CD4-positive, alpha-beta T cell treated with Interleukin-15 for 1 hour (primary cell): ENCODE measurements around the gene C1orf52.
A peak's percentile ranks its signal among the peaks of the same experiment; 100 is the strongest.

Experiments used
- DNase-seq: peaks from one replicate; pipeline ENCODE4 v3.0.0-alpha.2; 2020

C1orf52 gene

DNA sequence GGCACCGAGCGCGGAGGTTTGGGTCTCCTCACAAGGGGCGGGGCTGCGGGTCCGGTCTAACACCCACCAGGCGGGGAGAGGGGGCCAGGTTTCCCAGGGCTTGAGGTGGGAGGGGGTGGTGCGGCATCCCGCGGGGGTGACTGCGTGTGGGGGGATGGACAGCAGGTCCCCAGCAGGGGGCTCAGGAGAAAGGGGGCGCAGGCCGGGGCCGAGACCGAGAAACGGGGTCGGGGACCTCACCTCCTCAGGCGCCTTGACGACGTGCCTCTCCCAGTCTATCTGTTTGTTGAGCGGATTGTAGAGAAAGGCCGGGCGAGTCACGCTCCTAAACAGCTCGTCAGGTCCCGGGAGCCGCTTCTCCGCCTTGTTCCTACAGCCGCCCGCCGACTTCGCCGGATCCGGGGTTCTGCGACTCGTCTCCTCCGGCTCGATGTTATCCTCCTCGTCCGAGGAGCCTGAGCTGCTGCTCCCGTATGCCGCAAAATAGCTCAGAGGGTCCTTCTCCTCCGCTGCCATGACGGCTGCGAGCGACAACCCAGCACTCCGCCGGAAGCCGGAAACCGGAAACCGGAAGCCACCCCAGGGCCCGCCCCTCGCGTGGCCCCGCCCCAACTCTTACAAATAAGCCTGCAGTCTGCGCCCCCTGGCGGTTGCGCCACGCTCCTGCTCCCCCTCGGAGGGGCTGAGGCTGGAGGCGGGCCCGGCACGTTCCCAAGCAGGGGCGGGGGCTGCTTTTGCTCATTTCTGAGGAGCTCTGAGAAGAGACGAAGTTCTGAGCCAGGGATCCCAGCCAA is at the start of gene C1orf52:
Gene C1orf52 (minus strand): TSS at position 545 of the 794 bp plus-strand sequence. CDS start 29 bp downstream, at position 516.
- peak; percentile 95 for DNase-seq

DNA sequence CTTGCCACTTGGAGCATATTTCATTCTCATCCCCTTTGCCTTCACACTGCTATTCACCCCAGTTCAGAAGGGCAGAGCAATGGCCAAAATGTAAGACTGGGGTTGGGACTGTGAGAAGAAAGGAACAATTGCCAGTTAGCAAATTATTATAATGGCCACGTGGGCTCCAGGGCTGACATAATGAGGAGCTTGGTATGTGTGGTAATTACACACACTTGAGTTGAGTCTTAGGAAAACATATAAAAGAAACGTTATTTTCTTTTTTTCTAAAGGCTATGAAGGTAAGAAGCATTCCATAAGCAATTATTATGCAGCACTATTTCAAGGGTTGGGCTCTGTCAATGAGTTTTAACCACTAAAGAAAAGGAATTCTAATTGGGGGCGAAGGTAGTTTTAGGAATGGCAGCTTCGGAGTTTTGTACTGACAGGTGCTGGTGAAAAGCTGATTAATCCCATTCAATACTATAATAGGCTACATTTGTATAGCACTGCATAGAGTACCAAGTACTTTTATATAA is 49.4 kb upstream of the C1orf52 start:
- DNase-seq, result no peak

DNA sequence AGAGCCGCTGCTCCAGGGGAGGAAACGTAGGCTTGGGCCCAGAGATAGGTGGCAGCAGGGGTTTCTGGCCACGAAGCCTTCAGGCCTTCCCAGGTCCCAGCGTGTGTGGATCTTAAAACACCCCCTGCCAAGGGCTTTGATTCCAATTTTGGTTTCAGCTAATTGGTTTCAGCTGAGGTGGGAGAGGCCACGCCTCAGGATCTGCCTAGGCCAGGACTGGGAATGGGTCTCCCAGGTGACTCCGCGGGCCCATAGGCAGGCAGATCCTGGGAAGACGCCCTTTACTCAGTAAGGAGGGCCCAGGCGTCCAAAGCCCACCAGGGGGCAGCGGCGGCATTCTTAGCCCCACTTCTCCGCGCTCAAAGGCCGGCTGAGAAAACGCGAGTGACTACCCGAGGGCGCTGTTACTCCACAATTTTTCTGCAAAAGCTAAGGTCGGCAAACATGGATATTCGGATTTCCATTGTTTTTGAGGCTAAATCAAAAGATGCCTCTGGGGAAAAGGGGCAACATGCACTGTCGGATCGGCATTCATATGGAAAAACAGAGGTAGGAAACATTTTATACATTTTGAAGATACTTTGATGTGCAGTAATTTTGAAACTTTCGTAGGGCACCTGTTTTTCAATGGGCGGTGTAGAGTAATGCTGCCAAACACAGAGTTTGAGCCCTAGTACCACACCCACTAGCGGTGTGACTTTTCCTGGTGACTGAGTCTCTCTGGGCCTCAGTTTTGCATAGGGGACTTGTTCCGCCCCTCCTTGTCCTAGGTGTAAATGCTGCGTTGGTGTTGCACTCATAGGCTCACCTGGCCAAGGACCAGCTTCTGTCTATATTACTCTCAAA is 48.7 kb upstream of the C1orf52 start:
- DNase-seq, result peak; percentile 52

DNA sequence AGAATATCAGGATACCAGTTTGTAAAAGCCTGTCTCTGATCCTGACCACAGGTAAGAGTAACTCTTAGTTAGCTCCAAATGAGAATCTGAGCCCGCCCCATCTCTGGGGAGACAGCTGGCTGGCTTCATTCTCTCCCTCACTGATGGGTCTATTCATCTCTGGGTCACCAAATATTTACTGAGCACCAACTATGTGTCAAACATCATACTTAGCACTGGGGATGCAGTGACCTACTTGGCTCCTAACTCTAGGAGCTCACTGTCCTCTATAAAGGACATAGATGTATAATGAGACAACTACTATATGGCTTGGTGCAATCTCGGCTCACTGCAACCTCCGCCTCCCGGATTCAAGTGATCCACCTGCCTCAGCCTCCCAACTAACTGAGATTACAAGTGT is 46.8 kb upstream of the C1orf52 start:
- DNase-seq, result no peak

DNA sequence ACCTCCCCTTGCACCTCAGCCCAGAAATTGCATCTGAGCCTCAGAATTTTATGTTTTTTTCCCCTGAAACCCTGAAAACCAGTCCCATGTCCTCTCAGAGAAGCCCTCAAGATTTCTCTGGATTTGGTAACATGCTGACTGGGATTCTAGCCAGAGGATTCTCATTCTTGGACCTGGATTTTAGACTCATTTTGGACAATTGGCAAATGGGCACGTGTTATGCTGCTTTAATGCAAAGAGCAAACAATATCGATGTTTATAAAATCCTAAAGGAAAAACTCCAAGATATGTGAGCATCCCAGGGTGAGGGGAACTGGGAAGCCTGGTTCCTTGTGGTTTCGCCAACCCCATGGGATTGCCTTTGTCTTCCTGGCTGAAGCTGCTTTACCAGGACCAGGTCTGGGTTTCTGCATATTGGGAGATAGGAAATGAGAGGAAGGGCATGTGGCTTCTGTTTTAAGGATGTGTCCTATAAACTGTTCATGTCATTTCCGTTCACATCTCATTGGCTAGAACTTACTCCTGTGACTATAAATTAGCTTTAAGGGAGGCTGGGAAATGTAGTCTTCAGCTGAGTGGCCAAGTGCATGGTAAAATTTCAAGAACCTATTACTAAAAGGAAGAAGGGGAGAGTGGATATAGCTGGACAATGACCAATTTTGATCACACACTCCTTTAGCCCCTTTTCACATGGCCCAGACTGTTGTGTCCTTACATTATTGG is 44.1 kb upstream of the C1orf52 start:
- DNase-seq, result no peak

DNA sequence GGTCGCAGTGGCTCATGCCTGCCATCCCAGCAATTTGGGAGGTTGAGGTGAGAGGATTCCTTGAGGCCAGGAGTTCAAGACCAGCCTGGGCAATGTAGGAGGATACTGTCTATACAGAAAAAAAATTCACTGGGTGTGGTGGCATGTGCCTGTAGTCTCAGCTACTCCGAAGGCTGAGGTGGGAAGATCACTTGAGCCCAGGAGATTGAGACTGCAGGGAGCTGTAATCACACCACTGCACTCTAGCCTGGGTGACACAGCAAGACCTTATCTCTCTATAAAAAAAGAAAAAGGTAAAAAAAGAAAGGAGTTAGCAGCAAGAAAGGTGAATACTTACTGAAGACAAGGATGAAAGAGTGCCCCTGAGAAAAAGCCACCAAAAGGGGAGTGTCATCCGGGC is 40.7 kb upstream of the C1orf52 start:
- no peak for DNase-seq

DNA sequence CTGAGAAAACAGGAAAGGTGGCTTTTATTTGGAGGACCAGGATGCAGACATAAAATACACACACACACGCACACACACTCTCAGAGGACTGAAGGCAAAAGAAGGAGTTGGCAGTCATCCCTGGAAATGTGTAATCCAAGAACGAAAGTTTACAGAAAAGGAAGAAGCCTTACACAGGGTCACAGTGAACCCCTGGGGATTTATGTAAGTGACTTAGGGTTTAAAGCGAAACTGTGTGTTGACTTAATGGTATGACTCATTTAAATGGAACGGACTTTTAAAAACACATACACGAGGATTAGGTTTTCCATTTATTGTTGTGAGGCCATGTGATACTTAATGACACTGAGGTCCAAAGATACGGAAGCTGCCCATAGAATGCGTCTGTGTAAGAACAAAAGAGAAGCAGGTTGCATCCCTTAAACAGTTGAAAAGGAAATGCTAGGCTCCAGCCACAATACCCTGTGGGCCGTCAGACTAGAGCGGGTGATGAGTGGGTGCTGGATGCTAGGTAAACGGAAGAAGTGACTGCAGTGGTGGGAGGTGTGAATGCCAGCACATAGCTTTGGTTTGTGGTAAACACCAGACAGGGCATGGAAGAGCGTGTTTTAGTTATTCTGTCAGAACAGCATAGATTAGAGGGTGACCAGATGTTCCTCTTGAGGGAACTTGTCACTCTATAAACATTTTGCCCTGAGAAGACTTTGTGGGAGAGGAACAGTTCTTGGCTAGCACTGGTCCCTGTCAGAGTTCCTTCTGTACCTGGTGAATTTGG is 38.6 kb upstream of the C1orf52 start:
- peak; percentile 50 for DNase-seq

DNA sequence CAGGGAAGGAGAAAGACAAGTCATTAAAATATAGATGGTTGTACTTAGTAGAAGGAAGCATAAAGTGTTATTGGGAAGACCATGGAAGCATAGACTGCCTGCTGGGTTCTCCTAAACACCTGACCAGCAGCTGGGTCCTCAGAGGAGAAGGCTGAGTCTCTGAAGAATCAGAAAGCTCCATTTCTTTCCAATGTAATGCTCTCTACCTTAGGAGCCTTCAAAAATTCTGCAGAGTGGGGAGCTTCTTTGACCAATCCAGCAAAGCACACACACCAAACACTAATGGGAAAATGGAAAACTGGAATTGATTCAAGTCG is 38.0 kb upstream of the C1orf52 start:
- DNase-seq, result no peak

DNA sequence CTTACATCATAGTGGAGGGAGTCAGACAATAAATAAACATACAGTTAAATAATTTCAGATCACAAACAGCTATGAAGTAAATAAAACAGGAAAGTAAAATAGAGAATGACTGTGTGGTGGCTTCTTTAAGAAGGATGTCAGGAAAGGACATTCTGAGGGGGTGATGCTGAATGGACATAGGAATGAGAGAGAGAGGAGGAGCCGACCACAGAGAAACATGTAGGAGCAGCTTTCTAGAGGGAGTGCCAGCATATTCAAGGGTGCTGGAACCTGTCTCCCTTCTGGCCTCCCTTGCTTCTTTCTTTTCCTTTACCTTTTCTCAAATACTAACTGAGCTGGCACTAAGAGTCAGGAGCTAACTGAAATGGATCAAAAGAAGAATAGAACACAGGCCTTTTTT is 37.5 kb upstream of the C1orf52 start:
- DNase-seq, result no peak

DNA sequence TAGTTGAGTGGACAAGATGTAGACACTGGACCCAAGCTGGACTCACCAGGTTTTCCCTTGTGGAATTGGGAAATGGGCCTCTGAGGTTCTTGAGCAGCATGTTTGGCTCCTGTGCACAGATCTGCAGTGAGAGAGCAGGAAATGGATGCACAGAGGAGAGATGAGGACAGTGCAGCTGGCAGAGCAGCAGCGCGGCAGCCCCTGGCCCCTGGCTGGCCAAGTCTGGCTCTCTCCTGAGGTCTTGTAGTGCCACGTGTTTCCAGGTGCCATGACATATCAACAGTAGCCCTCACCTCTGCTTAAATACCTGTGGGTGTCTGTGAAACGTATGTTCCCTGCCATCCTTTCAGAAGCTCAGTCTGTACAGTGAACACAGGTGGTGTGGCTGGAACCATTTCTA is 36.2 kb upstream of the C1orf52 start:
- no peak for DNase-seq

DNA sequence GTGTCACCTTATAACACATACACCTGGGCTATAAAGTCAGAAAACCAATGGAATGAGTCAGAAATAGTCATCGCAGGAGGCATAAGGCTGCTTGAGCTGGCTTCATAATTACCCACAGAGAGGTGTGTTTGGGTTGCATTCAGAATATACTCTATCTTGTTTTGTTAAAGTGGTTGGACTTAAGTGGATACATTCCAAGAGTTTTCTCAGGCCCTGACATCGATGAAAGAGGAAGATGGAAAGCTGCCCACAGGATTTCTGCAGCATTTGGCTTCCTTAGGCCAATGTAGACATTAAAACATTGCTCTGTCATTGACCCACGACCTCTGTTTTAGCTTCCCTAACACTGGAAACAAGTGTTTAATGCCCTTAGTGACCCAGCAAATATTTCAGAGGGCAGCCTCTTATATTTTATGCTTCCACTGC is 35.6 kb upstream of the C1orf52 start:
- no peak for DNase-seq

DNA sequence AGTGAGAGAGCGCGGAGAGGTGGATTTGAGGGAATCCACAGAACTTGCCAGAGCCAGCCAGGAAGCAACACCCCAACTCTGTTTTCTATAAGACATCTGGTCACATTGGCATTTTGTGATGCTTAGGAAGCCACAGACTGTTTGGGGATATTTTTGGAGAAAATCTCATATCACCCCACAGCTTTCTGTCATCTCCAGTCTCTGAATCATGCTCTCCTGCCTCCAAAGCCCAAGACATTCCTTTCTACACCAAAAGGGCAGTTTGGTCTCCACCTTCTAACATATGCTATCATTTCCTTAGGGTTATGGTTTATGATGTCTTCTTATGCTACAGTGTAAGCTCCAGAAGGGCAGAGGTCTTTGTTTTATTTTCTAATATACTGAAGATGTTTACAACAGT is 31.4 kb upstream of the C1orf52 start:
- DNase-seq, result no peak

DNA sequence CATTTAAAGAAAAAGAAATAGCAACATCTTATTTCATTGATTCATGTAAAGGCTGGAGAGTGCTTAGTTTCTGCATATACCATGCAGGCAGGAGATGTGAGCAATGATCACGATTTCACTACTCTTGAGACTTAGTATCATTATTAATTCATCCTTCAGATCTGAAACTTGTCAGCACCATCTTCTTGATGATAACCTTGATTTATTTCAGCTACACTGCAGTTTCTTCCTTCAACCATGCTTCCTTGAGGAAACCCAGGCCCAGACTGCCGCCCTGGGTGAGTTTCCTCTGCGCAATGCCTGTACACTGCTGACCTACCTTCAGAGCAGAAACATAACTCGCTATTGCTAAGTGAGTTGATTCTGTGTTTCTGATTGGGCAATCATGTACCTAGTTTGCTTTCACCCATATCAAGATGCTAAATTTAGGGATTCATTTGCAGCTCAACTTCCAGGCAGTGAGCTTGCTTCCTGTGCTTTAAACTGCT is 30.4 kb upstream of the C1orf52 start:
- no peak for DNase-seq

DNA sequence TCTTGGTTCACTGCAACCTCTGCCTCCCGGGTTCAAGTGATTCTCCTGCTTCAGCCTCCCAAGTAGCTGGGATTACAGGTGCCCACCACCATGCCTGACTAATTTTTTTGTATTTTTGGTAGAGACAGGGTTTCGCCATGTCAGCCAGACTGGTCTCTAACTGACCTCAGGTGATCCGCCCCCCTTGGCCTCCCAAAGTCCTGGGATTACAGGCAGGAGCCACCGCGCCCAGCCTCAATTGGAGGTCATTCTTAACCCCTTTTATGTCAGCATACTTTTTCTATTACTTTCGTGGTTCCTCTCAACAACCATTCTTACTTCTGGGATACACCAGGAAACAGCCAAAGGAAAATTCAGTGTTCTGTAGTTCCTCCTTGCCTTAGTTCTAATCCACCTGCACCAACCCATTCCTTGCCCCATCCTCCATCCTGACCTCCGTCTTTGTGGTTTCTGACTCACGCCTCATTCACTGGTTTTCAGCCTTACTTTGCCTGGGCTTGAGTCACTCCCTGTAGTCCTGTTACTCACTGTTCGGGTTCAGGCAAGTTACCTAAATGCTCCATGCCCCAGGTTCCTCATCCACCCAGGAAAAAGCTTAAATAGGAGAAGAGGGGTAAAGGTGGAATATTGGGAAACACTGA is 29.9 kb upstream of the C1orf52 start:
- no peak for DNase-seq

DNA sequence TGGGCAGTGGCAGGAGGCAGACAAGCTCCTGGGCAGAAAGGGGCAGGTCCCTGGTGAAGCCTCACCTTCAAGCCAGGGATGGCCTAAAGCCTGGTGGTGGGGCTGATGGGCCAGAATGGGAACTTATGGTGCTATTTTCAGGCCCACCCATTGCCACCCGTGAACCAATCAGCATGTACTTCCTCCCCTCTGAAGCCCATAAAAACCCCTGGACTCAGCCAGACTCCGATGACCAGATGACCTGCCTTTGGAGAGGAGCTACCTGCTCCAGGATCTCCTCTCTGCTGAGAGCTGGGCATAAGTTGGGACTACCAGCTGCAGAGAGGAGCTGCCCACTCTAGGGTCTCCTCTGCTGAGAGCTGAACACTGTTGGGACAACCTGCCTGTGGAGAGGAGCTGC is 24.7 kb upstream of the C1orf52 start:
- DNase-seq, result no peak

DNA sequence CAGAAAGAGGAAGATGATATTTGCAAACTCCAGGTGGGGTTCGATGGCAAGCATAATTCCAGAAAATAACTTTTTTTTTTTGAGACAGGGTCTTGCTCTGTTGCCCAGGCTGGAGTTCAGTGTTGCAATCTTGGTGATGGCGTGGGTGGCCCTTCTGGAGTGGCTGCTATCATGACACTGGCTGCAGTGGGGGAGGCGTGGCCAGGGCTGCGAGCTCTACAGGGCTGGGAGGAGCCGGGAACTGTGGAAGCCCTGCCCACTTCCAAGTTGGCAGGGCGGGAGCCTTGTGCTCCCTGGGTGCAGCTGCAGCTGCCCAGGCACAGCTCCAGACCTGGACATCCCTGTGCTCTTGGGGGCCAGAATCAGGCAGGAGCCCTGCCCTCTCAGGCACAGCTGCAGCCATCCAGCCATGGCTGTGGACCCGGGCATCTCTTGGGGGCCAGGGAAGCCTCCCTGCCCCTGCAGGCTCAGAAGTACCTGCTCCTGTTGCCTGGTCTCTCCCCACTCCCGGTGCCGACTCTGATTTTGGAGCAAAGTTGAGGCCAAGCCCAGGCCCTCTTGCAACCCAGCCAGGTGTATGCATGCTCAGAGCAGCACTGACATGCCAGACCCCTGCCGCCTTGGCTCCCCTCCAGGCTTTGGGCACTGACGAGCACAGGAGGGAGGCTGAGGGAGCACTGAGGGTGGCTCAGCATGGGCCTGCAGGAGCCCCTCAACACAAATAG is 24.2 kb upstream of the C1orf52 start:
- no peak for DNase-seq

DNA sequence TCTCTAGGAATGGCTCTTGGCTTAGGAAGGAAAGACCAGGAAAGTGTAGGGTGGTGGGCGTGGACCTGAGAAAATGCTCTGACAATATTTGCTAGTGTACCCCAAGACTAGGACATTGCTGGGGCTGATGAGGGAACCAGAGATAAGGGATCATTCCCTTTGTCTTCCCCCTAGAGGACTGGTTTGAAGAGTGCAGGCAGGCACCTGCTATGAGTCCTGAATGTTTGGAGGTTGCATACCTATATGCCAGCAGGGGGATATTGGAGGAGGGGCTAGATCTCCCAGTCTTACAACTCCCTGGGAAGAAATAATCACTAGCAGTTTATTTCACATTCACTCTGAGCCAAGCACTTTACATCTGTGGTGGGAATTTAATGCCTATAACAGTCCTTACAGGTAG is 23.0 kb upstream of the C1orf52 start:
- no peak for DNase-seq

DNA sequence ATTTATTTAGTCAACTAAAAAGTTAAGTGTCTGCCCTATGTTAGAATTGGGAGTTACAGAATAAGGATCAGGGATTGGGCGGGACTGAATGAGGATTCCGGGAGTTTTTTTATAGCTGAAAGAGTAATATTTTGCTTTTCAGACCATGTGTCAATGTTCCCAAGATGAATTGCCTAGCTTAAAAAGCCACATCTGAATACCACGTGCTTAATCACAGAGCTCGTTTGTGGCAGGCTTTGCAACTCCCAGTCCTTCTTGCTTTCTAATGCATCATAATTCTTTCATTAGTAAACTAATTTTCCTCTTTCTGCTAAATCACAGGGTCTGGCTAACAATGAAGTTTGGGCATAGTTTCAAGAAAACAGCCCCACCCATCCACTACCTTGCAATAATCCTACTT is 21.2 kb upstream of the C1orf52 start:
- no peak for DNase-seq

DNA sequence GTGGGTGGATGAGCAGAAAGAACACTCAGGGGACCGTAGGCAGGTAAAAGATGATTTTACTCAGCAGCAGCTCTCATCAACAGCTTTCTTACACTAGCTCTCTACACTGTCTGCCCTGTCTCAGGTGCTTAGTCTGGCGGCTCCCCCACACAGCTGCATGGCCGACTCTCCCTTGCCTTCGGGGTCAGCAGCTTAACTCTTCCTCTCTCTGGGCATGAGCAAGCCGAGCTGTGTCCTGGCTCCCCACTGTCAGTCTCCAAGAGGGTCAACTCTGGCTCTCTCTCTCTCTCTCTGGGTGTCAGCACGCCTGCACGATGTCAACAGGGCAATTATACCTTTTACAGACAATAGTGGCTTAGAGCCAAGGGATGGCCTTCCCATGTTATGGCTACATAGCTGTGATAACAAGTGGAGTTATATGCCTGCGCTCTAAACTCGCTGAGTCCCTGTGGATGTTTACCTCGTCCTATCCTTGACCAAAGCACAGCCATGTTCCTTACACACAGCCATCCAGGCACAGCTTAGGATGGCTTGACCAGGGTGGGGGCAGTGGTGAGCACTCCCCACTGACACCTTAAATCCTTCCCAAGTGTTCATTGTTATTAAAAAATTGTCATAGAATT is 20.1 kb upstream of the C1orf52 start:
- no peak for DNase-seq

DNA sequence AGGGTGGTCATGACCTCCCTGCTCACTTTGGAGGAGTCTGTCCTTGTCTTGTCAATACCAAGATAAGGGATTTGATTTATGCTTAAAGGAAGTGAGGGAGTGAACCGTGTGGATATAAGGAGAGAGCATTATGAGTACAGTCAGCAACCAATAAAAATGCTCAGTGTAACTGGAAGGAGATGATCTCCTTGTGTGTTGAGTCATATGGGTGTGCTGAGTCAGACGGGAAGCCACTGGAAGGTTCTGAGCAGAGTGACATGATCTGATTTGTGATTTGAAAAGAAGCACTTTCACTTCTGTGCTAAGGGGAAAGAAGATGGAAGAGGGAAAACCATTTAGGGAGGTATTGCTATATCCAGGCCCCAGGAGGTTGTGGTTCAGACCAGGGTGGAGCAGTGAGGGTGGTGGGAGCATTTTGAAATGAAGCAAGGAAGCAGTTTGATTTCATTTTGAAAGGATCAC is 19.4 kb upstream of the C1orf52 start:
- DNase-seq, result peak; percentile 64

DNA sequence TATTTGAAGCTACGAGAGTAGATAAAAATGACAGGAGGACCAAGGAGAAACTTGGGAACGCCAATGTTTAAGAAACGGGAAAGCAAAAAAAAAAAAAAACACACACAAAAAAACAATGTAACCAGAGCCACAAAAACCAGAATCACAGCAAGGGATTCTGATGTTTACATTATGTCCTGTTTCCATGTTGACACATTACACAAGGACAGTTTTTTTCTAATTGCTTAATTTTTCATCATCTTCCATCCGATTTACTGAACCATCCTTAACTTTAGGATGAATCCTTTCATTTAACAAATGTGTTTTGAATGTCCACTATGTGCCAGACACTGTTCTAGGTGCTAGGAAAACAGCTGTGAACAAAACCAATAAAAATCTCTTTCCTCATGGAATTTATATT is 18.3 kb upstream of the C1orf52 start:
- no peak for DNase-seq
